ENCODE measurements around the gene NUMB. TPM values are rescaled to one million over a fixed set of nuclear protein-coding genes. Genes with fewer than 3 reads are reported as not detected.
"Not testable (repeated sequence)": the region's sequence is repeated elsewhere in the genome, so short reads cannot be mapped to it uniquely, and the experiment has no call there.

Gene NUMB
- total RNA-seq, 1 experiment from 2014 or later = 75.2 TPM

DNA sequence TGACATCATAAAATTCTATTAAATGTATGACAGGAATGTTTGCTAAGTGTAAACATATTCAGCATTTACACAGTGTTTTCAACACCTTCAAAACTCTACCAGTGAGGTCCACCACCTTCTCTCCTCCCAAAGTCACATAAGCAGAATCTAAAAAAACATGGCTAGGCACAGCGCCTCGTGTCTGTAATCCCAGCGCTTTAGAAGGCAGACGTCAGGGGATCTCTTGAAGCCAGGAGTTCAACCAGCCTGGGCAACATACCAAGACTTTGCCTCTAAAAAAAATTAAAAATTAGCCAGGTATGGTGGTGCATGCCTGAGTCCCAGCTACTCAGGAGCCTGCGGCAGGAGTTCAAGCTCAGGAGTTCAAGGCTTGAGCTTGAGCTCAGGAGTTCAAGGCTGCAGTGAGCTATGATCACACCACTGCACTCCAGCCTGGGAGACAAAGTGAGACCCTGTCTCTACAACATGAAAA lies 30.0 kb downstream of the NUMB start:
- CTCF ChIA-PET = no interaction called here
- Mint-ChIP-seq H3K4me1 (ENCODE audit: low read depth, unreplicated experiment) (peaks cover 25% of the 10 kb centered on the region), H3K9me3 (ENCODE audit: low read depth, unreplicated experiment) (no peaks in the 10 kb centered on the region), H3K27me3 (ENCODE audit: unreplicated experiment) (no peaks in the 10 kb centered on the region), H3K4me3 (ENCODE audit: low read depth, unreplicated experiment) (no peak overlapping the region), H3K36me3 (ENCODE audit: insufficient read depth, unreplicated experiment) (peaks cover 4% of the 10 kb centered on the region), H3K27ac (ENCODE audit: unreplicated experiment) (no peak overlapping the region)
- BruUV-seq (replicated peaks) = no TSS peak
- intact Hi-C loops (cut with micrococcal nuclease; ENCODE audit: unreplicated experiment) = no loop called here
- DNase-seq = peak; percentile 5
- TF ChIP-seq, protein P1, sequence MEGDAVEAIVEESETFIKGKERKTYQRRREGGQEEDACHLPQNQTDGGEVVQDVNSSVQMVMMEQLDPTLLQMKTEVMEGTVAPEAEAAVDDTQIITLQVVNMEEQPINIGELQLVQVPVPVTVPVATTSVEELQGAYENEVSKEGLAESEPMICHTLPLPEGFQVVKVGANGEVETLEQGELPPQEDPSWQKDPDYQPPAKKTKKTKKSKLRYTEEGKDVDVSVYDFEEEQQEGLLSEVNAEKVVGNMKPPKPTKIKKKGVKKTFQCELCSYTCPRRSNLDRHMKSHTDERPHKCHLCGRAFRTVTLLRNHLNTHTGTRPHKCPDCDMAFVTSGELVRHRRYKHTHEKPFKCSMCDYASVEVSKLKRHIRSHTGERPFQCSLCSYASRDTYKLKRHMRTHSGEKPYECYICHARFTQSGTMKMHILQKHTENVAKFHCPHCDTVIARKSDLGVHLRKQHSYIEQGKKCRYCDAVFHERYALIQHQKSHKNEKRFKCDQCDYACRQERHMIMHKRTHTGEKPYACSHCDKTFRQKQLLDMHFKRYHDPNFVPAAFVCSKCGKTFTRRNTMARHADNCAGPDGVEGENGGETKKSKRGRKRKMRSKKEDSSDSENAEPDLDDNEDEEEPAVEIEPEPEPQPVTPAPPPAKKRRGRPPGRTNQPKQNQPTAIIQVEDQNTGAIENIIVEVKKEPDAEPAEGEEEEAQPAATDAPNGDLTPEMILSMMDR (IDR thresholded peaks at IDR 0.05; ENCODE audit: unreplicated experiment) = no peak

DNA sequence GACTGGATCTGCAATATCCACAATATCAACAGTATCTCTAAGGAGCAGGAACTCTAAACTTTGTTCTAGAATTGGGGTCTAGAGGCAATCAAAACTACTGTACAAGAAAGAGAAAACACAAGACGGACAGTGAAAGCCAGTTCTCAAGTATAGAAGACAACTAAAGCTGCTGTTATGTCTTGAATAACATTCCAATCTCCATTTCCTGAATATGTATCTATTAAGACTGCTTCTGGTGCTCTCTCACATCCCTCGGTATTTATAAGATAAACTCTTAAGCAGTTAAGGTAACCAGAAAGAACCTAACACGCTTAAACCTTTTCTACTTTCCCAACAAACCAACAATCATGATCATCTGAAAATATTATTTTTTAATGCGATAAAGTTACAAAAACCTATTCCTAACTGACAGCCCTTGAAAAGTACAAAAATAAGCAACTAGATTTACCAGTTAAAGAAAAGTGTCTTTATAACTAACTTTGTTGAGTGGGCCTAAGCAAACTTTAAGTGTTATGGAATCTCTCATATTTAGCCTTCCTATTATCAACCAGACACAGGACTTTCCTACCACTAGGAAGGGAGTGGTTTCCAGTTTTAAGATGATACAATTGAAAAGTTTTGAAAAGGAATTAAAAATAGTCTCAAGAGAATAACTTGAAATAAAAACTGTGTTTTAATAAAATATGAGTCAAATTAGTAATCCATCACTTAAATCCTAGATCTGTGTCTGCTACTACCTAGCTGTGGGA lies 30.7 kb downstream of the NUMB start:
- BruUV-seq (replicated peaks) = no TSS peak
- TF ChIP-seq, protein P1 (IDR thresholded peaks at IDR 0.05; ENCODE audit: unreplicated experiment) = no peak
- H3K9me3 Mint-ChIP-seq (ENCODE audit: low read depth, unreplicated experiment) = no peaks in the 10 kb centered on the region
- H3K27ac Mint-ChIP-seq (ENCODE audit: unreplicated experiment) = no peak overlapping the region
- DNase-seq = no peak
- H3K27me3 Mint-ChIP-seq (ENCODE audit: unreplicated experiment) = no peaks in the 10 kb centered on the region
- peaks cover 25% of the 10 kb centered on the region for H3K4me1 Mint-ChIP-seq (ENCODE audit: low read depth, unreplicated experiment)
- no peak overlapping the region for H3K4me3 Mint-ChIP-seq (ENCODE audit: low read depth, unreplicated experiment)
- CTCF ChIA-PET = no interaction called here
- intact Hi-C loops (cut with micrococcal nuclease; ENCODE audit: unreplicated experiment) = no loop called here
- H3K36me3 Mint-ChIP-seq (ENCODE audit: insufficient read depth, unreplicated experiment) = peaks cover 4% of the 10 kb centered on the region

DNA sequence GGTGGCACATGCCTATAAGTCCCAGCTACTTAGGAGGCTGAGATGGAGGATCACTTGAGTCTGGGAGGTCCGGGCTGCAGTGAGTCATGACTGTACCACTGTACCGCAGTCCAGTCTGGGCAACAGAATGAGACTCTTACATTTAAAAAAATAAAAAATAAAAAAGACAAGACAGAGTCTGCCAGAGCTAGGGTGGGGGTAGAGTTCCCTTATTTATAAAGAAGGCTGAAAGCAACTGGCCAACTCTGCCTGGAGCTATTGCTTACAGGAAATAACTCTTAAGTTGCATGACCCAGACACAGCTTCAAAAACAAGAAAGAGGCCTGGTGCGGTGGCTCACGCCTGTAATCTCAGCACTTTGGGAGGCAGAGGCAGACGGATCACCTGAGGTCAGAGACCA lies 31.5 kb downstream of the NUMB start:
- no peaks in the 10 kb centered on the region for H3K9me3 Mint-ChIP-seq (ENCODE audit: low read depth, unreplicated experiment)
- no TSS peak for BruUV-seq (replicated peaks)

DNA sequence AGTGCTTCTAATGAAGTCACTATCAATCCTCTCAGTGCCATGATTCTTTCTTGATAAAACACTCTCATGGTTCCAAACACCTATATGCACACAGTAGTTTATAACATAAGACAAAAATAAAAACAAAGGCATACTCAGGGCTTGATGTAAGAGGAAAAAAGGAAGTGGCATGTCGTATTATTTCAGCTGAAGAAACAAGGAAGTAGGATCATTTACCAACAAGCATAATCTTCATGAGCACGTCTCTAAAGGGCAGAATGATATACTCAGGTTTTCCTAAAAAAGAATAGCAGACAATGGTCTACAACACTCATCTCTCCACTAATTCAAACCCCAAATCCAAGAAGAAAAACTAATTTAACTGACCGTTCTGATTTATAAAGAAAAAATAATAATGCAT lies 33.9 kb downstream of the NUMB start:
- BruUV-seq (replicated peaks) = no TSS peak
- Mint-ChIP-seq H3K36me3 (ENCODE audit: insufficient read depth, unreplicated experiment) (peaks cover 15% of the 10 kb centered on the region), H3K27ac (ENCODE audit: unreplicated experiment) (peak overlapping the region; percentile 22), H3K27me3 (ENCODE audit: unreplicated experiment) (no peaks in the 10 kb centered on the region), H3K9me3 (ENCODE audit: low read depth, unreplicated experiment) (no peaks in the 10 kb centered on the region), H3K4me1 (ENCODE audit: low read depth, unreplicated experiment) (peaks cover 25% of the 10 kb centered on the region), H3K4me3 (ENCODE audit: low read depth, unreplicated experiment) (no peak overlapping the region)
- no peak for DNase-seq
- TF ChIP-seq, protein P1 (IDR thresholded peaks at IDR 0.05; ENCODE audit: unreplicated experiment) = no peak
- CTCF ChIA-PET = no interaction called here
- intact Hi-C loops (cut with micrococcal nuclease; ENCODE audit: unreplicated experiment) = no loop called here

More for the DNA sequence above, 31.5 kb downstream of the NUMB start:
- intact Hi-C loops (cut with micrococcal nuclease; ENCODE audit: unreplicated experiment) = no loop called here
- H3K27ac Mint-ChIP-seq (ENCODE audit: unreplicated experiment) = no peak overlapping the region
- H3K27me3 Mint-ChIP-seq (ENCODE audit: unreplicated experiment) = no peaks in the 10 kb centered on the region
- TF ChIP-seq, protein P1 (IDR thresholded peaks at IDR 0.05; ENCODE audit: unreplicated experiment) = no peak
- H3K36me3 Mint-ChIP-seq (ENCODE audit: insufficient read depth, unreplicated experiment) = peaks cover 4% of the 10 kb centered on the region
- CTCF ChIA-PET = no interaction called here
- DNase-seq = no peak
- no peak overlapping the region for H3K4me3 Mint-ChIP-seq (ENCODE audit: low read depth, unreplicated experiment)
- H3K4me1 Mint-ChIP-seq (ENCODE audit: low read depth, unreplicated experiment) = peaks cover 25% of the 10 kb centered on the region

DNA sequence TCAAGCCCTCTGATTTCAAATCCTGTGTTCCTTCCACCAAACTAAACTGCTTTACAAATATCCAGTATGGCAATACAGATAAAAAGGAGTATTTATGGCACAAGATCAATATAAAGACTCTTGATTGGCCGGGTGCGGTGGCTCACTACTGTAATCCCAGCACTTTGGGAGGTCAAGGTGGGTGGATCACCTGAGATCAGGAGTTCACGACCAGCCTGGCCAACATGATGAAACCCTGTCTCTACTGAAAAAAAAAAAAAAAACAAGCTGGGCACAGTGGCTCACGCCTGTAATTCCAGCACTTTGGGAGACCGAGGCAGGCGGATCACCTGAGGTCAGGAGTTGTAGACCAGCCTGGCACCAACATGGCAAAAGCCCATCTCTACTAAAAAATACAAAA lies 35.3 kb downstream of the NUMB start:
- BruUV-seq (replicated peaks); H3K4me3 Mint-ChIP-seq (ENCODE audit: low read depth, unreplicated experiment); DNase-seq; intact Hi-C loops (cut with micrococcal nuclease; ENCODE audit: unreplicated experiment); H3K27me3 Mint-ChIP-seq (ENCODE audit: unreplicated experiment); H3K27ac Mint-ChIP-seq (ENCODE audit: unreplicated experiment); H3K9me3 Mint-ChIP-seq (ENCODE audit: low read depth, unreplicated experiment): not testable (repeated sequence)
- Mint-ChIP-seq H3K36me3 (ENCODE audit: insufficient read depth, unreplicated experiment) (peaks cover 10% of the 10 kb centered on the region), H3K4me1 (ENCODE audit: low read depth, unreplicated experiment) (peaks cover 17% of the 10 kb centered on the region)
- CTCF ChIA-PET = interaction anchor here (0.9 kb wide), 1 partner anchor 75 kb away, joined by 8 read pairs; no protein-coding TSS in a partner anchor

Measured in Calu3 (cell line).